HCT116 (cell line): ENCODE measurements around the gene PTGER1. TPM values are rescaled to one million over a fixed set of nuclear protein-coding genes. Genes with fewer than 3 reads are reported as not detected.

ENCODE experiments used
- ATAC-seq: fragments of 200-7000 bp; cut with Tn5 transposase; 2 replicates; pipeline ENCODE4 v1.9.1; 2020; ENCODE audit warnings: mild to moderate bottlenecking, moderate library complexity
- BruUV-seq: library from RNA; stranded (reverse); fragments of 400-500 nt; replicated peaks from 2 replicates; lab custom pipeline; 2021; lab: Mats Ljungman, UMichigan
- CTCF ChIA-PET: fragments of 300-600 bp; sonication (Branson Sonifier 250); formaldehyde crosslinking; loops from one replicate; lab custom pipeline; 2021; ENCODE audit warnings: antibody characterized with exemption; lab: Charles Lee
- POLR2A ChIA-PET: fragments of 300-600, 350-600 bp; sonication (Branson Sonifier 250); formaldehyde crosslinking; loops from one replicate; lab custom pipeline; 2021; ENCODE audit warnings: antibody characterized with exemption; lab: Charles Lee
- RAD21 ChIA-PET, 2 experiments: fragments of 300-600 bp; sonication (Branson Sonifier 250); formaldehyde crosslinking; loops; one replicate each; lab custom pipeline; 2023; ENCODE audit warnings: low total read pairs in 2 of 2; ENCODE audit not compliant: uncharacterized antibody in 2 of 2, unreplicated experiment in 2 of 2, low non-redundant PET in 1 of 2; lab: Charles Lee
- DNase-seq: peaks from one replicate; pipeline ENCODE4 v3.0.0-alpha.2; 2010; ENCODE audit warnings: low read depth, low spot score
- H2AFZ ChIP-seq: fragments of 200-600 bp; shearing (Covaris generic), sonication (generic); 2 replicates; pipeline ENCODE4 v1.6.1; 2017; ENCODE audit warnings: low read depth, mixed run types, mixed read lengths, antibody characterized with exemption, low read length; ENCODE audit not compliant: poor library complexity, severe bottlenecking
- H3K27ac ChIP-seq: 2 replicates; pipeline ENCODE4 v1.5.1; 2012; ENCODE audit warnings: low read depth, low read length
- H3K27me3 ChIP-seq: fragments of 200-600 bp; sonication (generic); 2 replicates; pipeline ENCODE4 v1.6.1; 2016; ENCODE audit warnings: mixed run types, low read length, mixed read lengths; ENCODE audit not compliant: insufficient read depth
- H3K36me3 ChIP-seq, 2 experiments: fragments of 200-500 bp in 1 of 2; fragments of 200-600 bp in 1 of 2; sonication (Bioruptor generic) in 1 of 2; sonication (generic) in 1 of 2; 2 replicates each; pipeline versions ENCODE4 v1.5.1 to v1.6.1; 2014 to 2016; ENCODE audit warnings: low read length in 2 of 2, inconsistent platforms in 1 of 2, mixed read lengths in 1 of 2, mixed run types in 1 of 2; ENCODE audit not compliant: insufficient read depth in 2 of 2, control insufficient read depth in 1 of 2
- H3K4me1 ChIP-seq, 2 experiments: fragments of 200-600 bp in 1 of 2; sonication (generic) in 1 of 2; 2 replicates each; pipeline versions ENCODE4 v1.5.1 to v1.6.1; 2012 to 2017; ENCODE audit warnings: low read length in 2 of 2, inconsistent platforms in 1 of 2, mild to moderate bottlenecking in 1 of 2, mixed read lengths in 1 of 2, mixed run types in 1 of 2, moderate library complexity in 1 of 2; ENCODE audit not compliant: insufficient read depth in 2 of 2, control insufficient read depth in 1 of 2
- H3K4me2 ChIP-seq: fragments of 200-600 bp; sonication (generic); 2 replicates; pipeline ENCODE4 v1.6.1; 2017; ENCODE audit warnings: mixed run types, low read length, mixed read lengths
- H3K4me3 ChIP-seq, 2 experiments: fragments of 200-600 bp in 1 of 2; sonication (generic) in 1 of 2; replicated peaks in 1 of 2; 2 replicates each; pipeline ENCODE4 v1.5.1; 2011 to 2016; ENCODE audit warnings: low read length in 2 of 2, control low read depth in 1 of 2, low read depth in 1 of 2, mild to moderate bottlenecking in 1 of 2, mixed read lengths in 1 of 2, mixed run types in 1 of 2
- H3K79me2 ChIP-seq: fragments of 200-600 bp; sonication (generic); 2 replicates; pipeline ENCODE4 v1.6.1; 2017; ENCODE audit warnings: mild to moderate bottlenecking, mixed run types, low read length, moderate library complexity, mixed read lengths; ENCODE audit not compliant: insufficient read depth
- H3K9ac ChIP-seq: fragments of 200-600 bp; sonication (generic); 2 replicates; pipeline ENCODE4 v1.6.1; 2016; ENCODE audit warnings: low read length, mixed read lengths
- H3K9me2 ChIP-seq: fragments of 200-600 bp; sonication (generic), shearing (Covaris generic); 2 replicates; pipeline ENCODE4 v1.6.1; 2017; ENCODE audit warnings: mixed run types, mild to moderate bottlenecking, moderate library complexity; ENCODE audit not compliant: insufficient read depth
- H3K9me3 ChIP-seq, 2 experiments: fragments of 200-500 bp in 1 of 2; fragments of 200-600 bp in 1 of 2; sonication (Bioruptor generic) in 1 of 2; sonication (generic) in 1 of 2; 2 replicates each; pipeline ENCODE4 v1.6.1; 2014 to 2017; ENCODE audit warnings: low read length in 2 of 2, mixed read lengths in 2 of 2, inconsistent platforms in 1 of 2, low read depth in 1 of 2, mild to moderate bottlenecking in 1 of 2, mixed run types in 1 of 2, moderate library complexity in 1 of 2; ENCODE audit not compliant: control insufficient read depth in 1 of 2, insufficient read depth in 1 of 2
- H4K20me1 ChIP-seq: fragments of 200-600 bp; sonication (generic), shearing (Covaris generic); 2 replicates; pipeline ENCODE4 v1.6.1; 2017; ENCODE audit warnings: mixed run types, mild to moderate bottlenecking, moderate library complexity; ENCODE audit not compliant: insufficient read depth
- ATF3 ChIP-seq: IDR thresholded peaks from 2 replicates; pipeline ENCODE4 v1.6.1; 2012
- CEBPB ChIP-seq: IDR thresholded peaks from 2 replicates; pipeline ENCODE4 v1.6.1; 2012; ENCODE audit warnings: low read depth
- CTCF ChIP-seq, 3 experiments: fragments of 200-600 bp in 1 of 3; sonication (generic) in 1 of 3; IDR thresholded peaks in 2 of 3; conservative IDR thresholded peaks in 1 of 3; 2 replicates each; pipeline ENCODE4 v1.5.1; 2012 to 2017; ENCODE audit warnings: low read depth in 2 of 3, low read length in 2 of 3, antibody characterized with exemption in 1 of 3, borderline replicate concordance in 1 of 3, control low read depth in 1 of 3, mild to moderate bottlenecking in 1 of 3, mixed read lengths in 1 of 3, mixed run types in 1 of 3, moderate library complexity in 1 of 3; ENCODE audit not compliant: insufficient read depth in 1 of 3
- EZH2phosphoT487 ChIP-seq: fragments of 200-600 bp; IDR thresholded peaks from 2 replicates; pipeline ENCODE4 v1.6.1; 2018; ENCODE audit warnings: antibody characterized with exemption, borderline replicate concordance
- FOSL1 ChIP-seq: IDR thresholded peaks from 2 replicates; pipeline ENCODE4 v1.6.1; 2012; ENCODE audit warnings: low read depth
- JUND ChIP-seq: IDR thresholded peaks from 2 replicates; pipeline ENCODE4 v1.6.1; 2012
- MAX ChIP-seq: IDR thresholded peaks from 2 replicates; pipeline ENCODE4 v1.6.1; 2012
- POLR2AphosphoS5 ChIP-seq: IDR thresholded peaks from 2 replicates; pipeline ENCODE4 v1.6.1; 2011; ENCODE audit warnings: mild to moderate bottlenecking, low read depth, low read length, moderate library complexity
- SP1 ChIP-seq: IDR thresholded peaks from 2 replicates; pipeline ENCODE4 v1.6.1; 2012; ENCODE audit warnings: low read depth
- SRF ChIP-seq: IDR thresholded peaks from 2 replicates; pipeline ENCODE4 v1.6.1; 2012; ENCODE audit warnings: low read depth
- TCF7L2 ChIP-seq: IDR thresholded peaks from 2 replicates; pipeline ENCODE4 v1.7.0; 2011; ENCODE audit warnings: borderline replicate concordance, inconsistent platforms; ENCODE audit not compliant: insufficient read depth, insufficient read length; ENCODE audit errors: extremely low read depth
- ZFX ChIP-seq: fragments of 450-650 bp; IDR thresholded peaks from 2 replicates; pipeline ENCODE4 v1.6.1; 2017
- intact Hi-C: fragments of 100-400 bp; cut with micrococcal nuclease; formaldehyde crosslinking; loops from 2 replicates; pipeline ENCODE4 v1.10.0; 2022
- total RNA-seq: library from RNA; stranded (reverse); gene quantifications from one replicate; pipeline ENCODE4 v1.2.1, GENCODE V29; 2021; ENCODE audit not compliant: unreplicated experiment
- TF ChIP-seq, protein P1 (sequence below): IDR thresholded peaks from 2 replicates; pipeline ENCODE4 v1.6.1; 2011; ENCODE audit warnings: mild to moderate bottlenecking, low read length, moderate library complexity; ENCODE audit not compliant: insufficient replicate concordance; ENCODE audit errors: extremely low read depth

PTGER1 gene
- total RNA-seq, 1 experiment from 2014 or later, result 1.1 TPM

DNA sequence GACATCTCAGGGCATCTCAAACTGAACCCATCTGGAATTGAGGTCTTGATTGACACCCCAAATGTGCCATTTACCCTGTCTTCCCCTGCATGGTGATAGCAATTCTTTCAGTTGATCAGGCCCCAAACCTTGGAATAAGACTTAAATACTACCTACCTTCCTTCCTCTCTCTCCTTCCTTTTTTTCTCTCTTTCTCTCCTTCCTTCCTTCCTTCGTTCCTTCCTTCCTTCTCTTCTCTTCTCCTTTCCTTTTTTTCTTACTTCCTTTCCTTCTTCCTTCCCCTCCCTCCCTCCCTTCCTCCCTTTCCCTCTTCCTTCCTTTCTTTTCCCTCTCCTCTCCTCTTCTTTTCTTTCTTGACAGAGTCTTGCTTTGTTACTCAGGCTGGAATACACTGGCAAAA is 28.1 kb upstream of the PTGER1 start:
- Histone ChIP-seq H3K9me3 (no peaks in the 10 kb centered on the region), H3K79me2 (no peaks in the 10 kb centered on the region), H3K4me3 (no peak overlapping the region), H3K27ac (no peak overlapping the region), H3K9ac (no peak overlapping the region), H3K4me2 (no peak overlapping the region), H3K9me2 (no peaks in the 10 kb centered on the region), H3K4me1 (peaks cover 45 to 50% of the 10 kb centered on the region in 2 experiments), H4K20me1 (no peaks in the 10 kb centered on the region), H3K27me3 (no peaks in the 10 kb centered on the region), H2AFZ (no peak overlapping the region), H3K36me3 (no peaks in the 10 kb centered on the region)
- intact Hi-C loops, result no loop called here
- ChIA-PET CTCF (interaction anchor here (1.5 kb wide), 1 partner anchor 23 kb away, joined by 4 read pairs; no protein-coding TSS in a partner anchor), RAD21 (no interaction called here), POLR2A (interaction anchor here (8.7 kb wide), 1 partner anchor 16 kb away, joined by 112 read pairs; the partner anchor contains the start of gene DNAJB1)
- no peak for ATAC-seq
- no peak for DNase-seq
- BruUV-seq, result no TSS peak
- no peak for TF ChIP-seq EZH2phosphoT487
- TF ChIP-seq JUND, result no peak
- TF ChIP-seq ATF3, result no peak
- TF ChIP-seq ZFX, result no peak
- TF ChIP-seq FOSL1, result no peak
- no peak for TF ChIP-seq CTCF (IDR thresholded peaks at IDR 0.05 in 2 of 3, conservative IDR thresholded peaks at IDR 0.05 in 1 of 3; ENCODE audit: borderline replicate concordance in 1 of 3, insufficient read depth in 1 of 3, low read depth in 2 of 3, low read length in 2 of 3)
- no peak for TF ChIP-seq SP1
- TF ChIP-seq MAX, result no peak
- TF ChIP-seq, protein P1, sequence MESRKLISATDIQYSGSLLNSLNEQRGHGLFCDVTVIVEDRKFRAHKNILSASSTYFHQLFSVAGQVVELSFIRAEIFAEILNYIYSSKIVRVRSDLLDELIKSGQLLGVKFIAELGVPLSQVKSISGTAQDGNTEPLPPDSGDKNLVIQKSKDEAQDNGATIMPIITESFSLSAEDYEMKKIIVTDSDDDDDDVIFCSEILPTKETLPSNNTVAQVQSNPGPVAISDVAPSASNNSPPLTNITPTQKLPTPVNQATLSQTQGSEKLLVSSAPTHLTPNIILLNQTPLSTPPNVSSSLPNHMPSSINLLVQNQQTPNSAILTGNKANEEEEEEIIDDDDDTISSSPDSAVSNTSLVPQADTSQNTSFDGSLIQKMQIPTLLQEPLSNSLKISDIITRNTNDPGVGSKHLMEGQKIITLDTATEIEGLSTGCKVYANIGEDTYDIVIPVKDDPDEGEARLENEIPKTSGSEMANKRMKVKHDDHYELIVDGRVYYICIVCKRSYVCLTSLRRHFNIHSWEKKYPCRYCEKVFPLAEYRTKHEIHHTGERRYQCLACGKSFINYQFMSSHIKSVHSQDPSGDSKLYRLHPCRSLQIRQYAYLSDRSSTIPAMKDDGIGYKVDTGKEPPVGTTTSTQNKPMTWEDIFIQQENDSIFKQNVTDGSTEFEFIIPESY, result no peak
- TF ChIP-seq TCF7L2, result no peak
- TF ChIP-seq SRF, result no peak
- no peak for TF ChIP-seq CEBPB
- no peak for TF ChIP-seq POLR2AphosphoS5
